ENCODE results near the gene ZNRF3. TPM values are rescaled to one million over a fixed set of nuclear protein-coding genes. Genes with fewer than 3 reads are reported as not detected.

ZNRF3 gene
- total and polyA plus RNA-seq, 2 donors (not counting 1 experiment from before 2014, with no cell fraction given): 0.21 to 0.71 TPM

- intact Hi-C loops (cut with micrococcal nuclease): no loop called here
- POLR2A ChIA-PET: no interaction called here
- no peak overlapping the region for H3K27ac Mint-ChIP-seq
- TF ChIP-seq EZH2 (IDR thresholded peaks at IDR 0.05; ENCODE audit: borderline replicate concordance, insufficient read depth, low read depth, low read length, poor library complexity, severe bottlenecking): no peak
- TF ChIP-seq, protein P1, sequence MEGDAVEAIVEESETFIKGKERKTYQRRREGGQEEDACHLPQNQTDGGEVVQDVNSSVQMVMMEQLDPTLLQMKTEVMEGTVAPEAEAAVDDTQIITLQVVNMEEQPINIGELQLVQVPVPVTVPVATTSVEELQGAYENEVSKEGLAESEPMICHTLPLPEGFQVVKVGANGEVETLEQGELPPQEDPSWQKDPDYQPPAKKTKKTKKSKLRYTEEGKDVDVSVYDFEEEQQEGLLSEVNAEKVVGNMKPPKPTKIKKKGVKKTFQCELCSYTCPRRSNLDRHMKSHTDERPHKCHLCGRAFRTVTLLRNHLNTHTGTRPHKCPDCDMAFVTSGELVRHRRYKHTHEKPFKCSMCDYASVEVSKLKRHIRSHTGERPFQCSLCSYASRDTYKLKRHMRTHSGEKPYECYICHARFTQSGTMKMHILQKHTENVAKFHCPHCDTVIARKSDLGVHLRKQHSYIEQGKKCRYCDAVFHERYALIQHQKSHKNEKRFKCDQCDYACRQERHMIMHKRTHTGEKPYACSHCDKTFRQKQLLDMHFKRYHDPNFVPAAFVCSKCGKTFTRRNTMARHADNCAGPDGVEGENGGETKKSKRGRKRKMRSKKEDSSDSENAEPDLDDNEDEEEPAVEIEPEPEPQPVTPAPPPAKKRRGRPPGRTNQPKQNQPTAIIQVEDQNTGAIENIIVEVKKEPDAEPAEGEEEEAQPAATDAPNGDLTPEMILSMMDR (IDR thresholded peaks at IDR 0.05): no peak
- no peak for DNase-seq
- CTCF ChIA-PET: no interaction called here
- H3K27me3 Mint-ChIP-seq: peaks cover 11% of the 10 kb centered on the region
- 100% methylated on average over 3 of the region's 4 CpGs for WGBS (ENCODE audit: insufficient coverage)
- Histone ChIP-seq H3K27me3 (replicated peaks in 1 of 4; ENCODE audit: control extremely low read depth in 1 of 4, control insufficient read depth in 3 of 4, insufficient read depth in 4 of 4, low read length in 3 of 4) (no peaks in the 10 kb centered on the region), H4K20me1 (ENCODE audit: control insufficient read depth, insufficient read depth, low read length, poor library complexity, severe bottlenecking) (no peaks in the 10 kb centered on the region), H3K4me3 (ENCODE audit: control extremely low read depth in 1 of 5, extremely low read depth in 1 of 5, insufficient read depth in 1 of 5, low read depth in 2 of 5, low read length in 4 of 5) (no peak overlapping the region), H3K4me2 (replicated peaks; ENCODE audit: low read depth, low read length, poor library complexity, severe bottlenecking) (no peak overlapping the region), H2AFZ (ENCODE audit: insufficient read depth, low read depth, low read length, poor library complexity, severe bottlenecking) (no peak overlapping the region), H3K9ac (ENCODE audit: low read length) (no peak overlapping the region), H3K36me3 (replicated peaks in 1 of 2; ENCODE audit: control extremely low read depth in 1 of 2, control insufficient read depth in 1 of 2, extremely low read depth in 1 of 2, insufficient read depth in 2 of 2, low read length in 1 of 2) (no peaks in the 10 kb centered on the region), H3K79me2 (ENCODE audit: control insufficient read depth, insufficient read depth, low read length) (no peaks in the 10 kb centered on the region), H3K27ac (ENCODE audit: low read length in 2 of 2) (no peak overlapping the region), H3K4me1 (ENCODE audit: control insufficient read depth in 2 of 2, insufficient read depth in 2 of 2, low read length in 2 of 2) (peaks cover 22 to 23% of the 10 kb centered on the region in 2 donors), H3K9me3 (ENCODE audit: control extremely low read depth in 1 of 3, control insufficient read depth in 2 of 3, insufficient read depth in 1 of 3, low read length in 2 of 3) (no peaks in the 10 kb centered on the region)
- no peaks in the 10 kb centered on the region for H3K9me3 Mint-ChIP-seq (ENCODE audit: insufficient read depth)
- no peak for ATAC-seq (ENCODE audit: low read depth)
- H3K4me1 Mint-ChIP-seq: peaks cover 28% of the 10 kb centered on the region
- H3K4me3 Mint-ChIP-seq: no peak overlapping the region
These were observed 10.4 kb downstream of the ZNRF3 start for GRCh38 chr22:28893810-28894209.

DNA sequence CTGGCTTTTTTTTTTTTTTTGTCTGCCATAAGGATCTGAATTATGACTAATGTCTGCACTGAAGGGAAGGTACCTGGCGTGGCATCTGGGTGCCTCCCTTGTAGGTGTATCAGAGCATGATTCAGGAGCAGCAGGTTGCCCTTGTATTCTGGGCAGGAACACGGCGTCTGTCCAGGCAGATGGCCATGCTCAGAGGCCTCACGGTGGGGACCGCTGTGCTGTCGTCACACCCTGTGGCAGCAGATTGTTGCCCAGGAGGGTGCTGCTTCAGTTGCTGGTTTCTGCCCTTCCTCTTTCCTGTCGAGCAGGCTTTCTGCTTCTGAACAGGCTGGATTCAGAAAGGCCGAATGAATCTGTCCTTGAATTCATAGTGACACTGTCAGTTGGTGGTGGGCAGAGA, 11.0 kb downstream of the ZNRF3 start:
- Histone ChIP-seq H3K4me2 (replicated peaks; ENCODE audit: low read depth, low read length, poor library complexity, severe bottlenecking) (peak overlapping the region; percentile 39), H4K20me1 (ENCODE audit: control insufficient read depth, insufficient read depth, low read length, poor library complexity, severe bottlenecking) (no peaks in the 10 kb centered on the region), H3K4me3 (ENCODE audit: control extremely low read depth in 1 of 5, extremely low read depth in 1 of 5, insufficient read depth in 1 of 5, low read depth in 2 of 5, low read length in 4 of 5) (no peak overlapping the region), H3K27ac (ENCODE audit: low read length in 2 of 2) (no peak overlapping the region), H3K79me2 (ENCODE audit: control insufficient read depth, insufficient read depth, low read length) (no peaks in the 10 kb centered on the region), H3K9ac (ENCODE audit: low read length) (no peak overlapping the region), H3K4me1 (ENCODE audit: control insufficient read depth in 2 of 2, insufficient read depth in 2 of 2, low read length in 2 of 2) (peaks cover 27 to 29% of the 10 kb centered on the region in 2 donors), H2AFZ (ENCODE audit: insufficient read depth, low read depth, low read length, poor library complexity, severe bottlenecking) (peak overlapping the region; percentile 8), H3K27me3 (replicated peaks in 1 of 4; ENCODE audit: control extremely low read depth in 1 of 4, control insufficient read depth in 3 of 4, insufficient read depth in 4 of 4, low read length in 3 of 4) (no peaks in the 10 kb centered on the region), H3K9me3 (ENCODE audit: control extremely low read depth in 1 of 3, control insufficient read depth in 2 of 3, insufficient read depth in 1 of 3, low read length in 2 of 3) (no peaks in the 10 kb centered on the region), H3K36me3 (replicated peaks in 1 of 2; ENCODE audit: control extremely low read depth in 1 of 2, control insufficient read depth in 1 of 2, extremely low read depth in 1 of 2, insufficient read depth in 2 of 2, low read length in 1 of 2) (no peaks in the 10 kb centered on the region)
- H3K9me3 Mint-ChIP-seq (ENCODE audit: insufficient read depth): peaks cover 1% of the 10 kb centered on the region
- no peak overlapping the region for H3K27ac Mint-ChIP-seq
- POLR2A ChIA-PET: no interaction called here
- 20% methylated on average over 8 of the region's 8 CpGs for WGBS (ENCODE audit: insufficient coverage)
- no peak for DNase-seq
- CTCF ChIA-PET: no interaction called here
- no peak for ATAC-seq (ENCODE audit: low read depth)
- no peak overlapping the region for H3K4me3 Mint-ChIP-seq
- TF ChIP-seq EZH2 (IDR thresholded peaks at IDR 0.05; ENCODE audit: borderline replicate concordance, insufficient read depth, low read depth, low read length, poor library complexity, severe bottlenecking): no peak
- TF ChIP-seq, protein P1 (IDR thresholded peaks at IDR 0.05): no peak
- peaks cover 33% of the 10 kb centered on the region for H3K4me1 Mint-ChIP-seq
- H3K27me3 Mint-ChIP-seq: peaks cover 9% of the 10 kb centered on the region
- intact Hi-C loops (cut with micrococcal nuclease): no loop called here
